ENCODE results near the gene MBD5. TPM values are rescaled to one million over a fixed set of nuclear protein-coding genes. Genes with fewer than 3 reads are reported as not detected.

Gene MBD5
- polyA plus RNA-seq, 1 of the 3 experiments (the other 2 are of a cell fraction): 7.4 TPM

- TF ChIP-seq EP300 (IDR thresholded peaks at IDR 0.05; ENCODE audit: borderline replicate concordance in 1 of 2, low read depth in 1 of 2, low read length in 1 of 2) (peak in 1 of 2 experiments; percentile 14; a peak in 1 of 4 replicates), MXI1 (IDR thresholded peaks at IDR 0.05; ENCODE audit: low read depth, low read length) (no peak)
- no peaks in the 10 kb centered on the region for H3K27me3 ChIP-seq (ENCODE audit: insufficient read depth)
- CTCF ChIA-PET: interaction anchor here (0.5 kb wide), 1 partner anchor 143 kb away, joined by 3 read pairs; no protein-coding TSS in a partner anchor
These were observed 145.1 kb downstream of the MBD5 start for GRCh38 chr2:148165975-148166374.

GRCh38 chr2:148167241-148167766 is 146.4 kb downstream of the MBD5 start:
- no peak overlapping the region for H3K9ac ChIP-seq
- H3K27me3 ChIP-seq (ENCODE audit: insufficient read depth): no peaks in the 10 kb centered on the region
- CTCF ChIA-PET: interaction anchor here (1.5 kb wide), 1 partner anchor 147 kb away, joined by 4 read pairs; the partner anchor contains the start of genes MBD5 and ORC4
- POLR2A ChIA-PET: no interaction called here
- H3K4me3 ChIP-seq (ENCODE audit: low read depth in 2 of 2, low read length in 1 of 2): no peak overlapping the region
- no peaks in the 10 kb centered on the region for H3K9me3 ChIP-seq
- no peak overlapping the region for H3K27ac ChIP-seq (ENCODE audit: low read depth in 2 of 2, low read length in 1 of 2)
- H3K4me2 ChIP-seq: no peak overlapping the region
- no peak for DNase-seq
- no peak overlapping the region for H2AFZ ChIP-seq (ENCODE audit: low read depth)
- H3K4me1 ChIP-seq (ENCODE audit: control insufficient read depth in 1 of 2, insufficient read depth in 2 of 2, low read depth in 1 of 2, low read length in 1 of 2): peaks cover 0 to 7% of the 10 kb centered on the region in 2 experiments; a peak in 2 of 4 replicates
- H3F3A ChIP-seq (replicated peaks; ENCODE audit: insufficient read depth): no peaks in the 10 kb centered on the region
- no peaks in the 10 kb centered on the region for H3K36me3 ChIP-seq (replicated peaks in 1 of 2; ENCODE audit: control insufficient read depth in 1 of 2, insufficient read depth in 2 of 2, low read length in 1 of 2)
- TF ChIP-seq USF2 (IDR thresholded peaks at IDR 0.05; ENCODE audit: borderline replicate concordance, low read depth, low read length): no peak
- TF ChIP-seq ELF1 (IDR thresholded peaks at IDR 0.05): no peak
- TF ChIP-seq SIN3A (IDR thresholded peaks at IDR 0.05; ENCODE audit: borderline replicate concordance, low read depth, low read length): no peak
- no peaks in the 10 kb centered on the region for H3K79me2 ChIP-seq (ENCODE audit: insufficient read depth)
- H3K9me2 ChIP-seq: no peaks in the 10 kb centered on the region
- H4K20me1 ChIP-seq (ENCODE audit: insufficient read depth): no peaks in the 10 kb centered on the region

More at GRCh38 chr2:148165975-148166374, 145.1 kb downstream of the MBD5 start:
- no peak overlapping the region for H2AFZ ChIP-seq (ENCODE audit: low read depth)
- no peaks in the 10 kb centered on the region for H3K79me2 ChIP-seq (ENCODE audit: insufficient read depth)
- peaks cover 0 to 9% of the 10 kb centered on the region in 2 experiments; a peak in 3 of 4 replicates for H3K4me1 ChIP-seq (ENCODE audit: control insufficient read depth in 1 of 2, insufficient read depth in 2 of 2, low read depth in 1 of 2, low read length in 1 of 2)
- no peaks in the 10 kb centered on the region for H3F3A ChIP-seq (replicated peaks; ENCODE audit: insufficient read depth)
- no peaks in the 10 kb centered on the region for H4K20me1 ChIP-seq (ENCODE audit: insufficient read depth)
- no peak overlapping the region for H3K9ac ChIP-seq
- no peaks in the 10 kb centered on the region for H3K36me3 ChIP-seq (replicated peaks in 1 of 2; ENCODE audit: control insufficient read depth in 1 of 2, insufficient read depth in 2 of 2, low read length in 1 of 2)
- H3K9me2 ChIP-seq: no peaks in the 10 kb centered on the region
- no peak for DNase-seq
- POLR2A ChIA-PET: no interaction called here
- H3K4me2 ChIP-seq: no peak overlapping the region
- H3K9me3 ChIP-seq: no peaks in the 10 kb centered on the region
- H3K27ac ChIP-seq (ENCODE audit: low read depth in 2 of 2, low read length in 1 of 2): no peak overlapping the region; a peak in 1 of 4 replicates
- WGBS (ENCODE audit: low lambda C conversion rate): 82% methylated on average over 1 of the region's 1 CpG
- H3K4me3 ChIP-seq (ENCODE audit: low read depth in 2 of 2, low read length in 1 of 2): no peak overlapping the region

GRCh38 chr2:148167855-148168254 is 147.0 kb downstream of the MBD5 start:
- no peaks in the 10 kb centered on the region for H3K9me3 ChIP-seq
- H4K20me1 ChIP-seq (ENCODE audit: insufficient read depth): no peaks in the 10 kb centered on the region
- no peaks in the 10 kb centered on the region for H3K79me2 ChIP-seq (ENCODE audit: insufficient read depth)
- H3K9ac ChIP-seq: no peak overlapping the region
- no peaks in the 10 kb centered on the region for H3F3A ChIP-seq (replicated peaks; ENCODE audit: insufficient read depth)
- H3K4me1 ChIP-seq (ENCODE audit: control insufficient read depth in 1 of 2, insufficient read depth in 2 of 2, low read depth in 1 of 2, low read length in 1 of 2): peaks cover 0 to 7% of the 10 kb centered on the region in 2 experiments; a peak in 2 of 4 replicates
- ChIA-PET POLR2A (no interaction called here), CTCF (interaction anchor here (1.5 kb wide), 1 partner anchor 147 kb away, joined by 4 read pairs; the partner anchor contains the start of genes MBD5 and ORC4)
- whole genome bisulfite sequencing (ENCODE audit: low lambda C conversion rate): 97% methylated on average over 1 of the region's 1 CpG
- no peak overlapping the region for H3K27ac ChIP-seq (ENCODE audit: low read depth in 2 of 2, low read length in 1 of 2)
- TF ChIP-seq TAF1 (IDR thresholded peaks at IDR 0.05; ENCODE audit: borderline replicate concordance, low read depth, low read length) (no peak), MEF2A (IDR thresholded peaks at IDR 0.05; ENCODE audit: borderline replicate concordance, low read depth) (no peak), RFX5 (IDR thresholded peaks at IDR 0.05; ENCODE audit: low read length) (no peak), NFIC (IDR thresholded peaks at IDR 0.05; ENCODE audit: borderline replicate concordance) (no peak), USF1 (IDR thresholded peaks at IDR 0.05; ENCODE audit: borderline replicate concordance, low read depth) (no peak), NRF1 (IDR thresholded peaks at IDR 0.05; ENCODE audit: low read depth, low read length) (no peak)
- DNase-seq: no peak
- H2AFZ ChIP-seq (ENCODE audit: low read depth): no peak overlapping the region
- no peaks in the 10 kb centered on the region for H3K9me2 ChIP-seq
- no peak overlapping the region for H3K4me3 ChIP-seq (ENCODE audit: low read depth in 2 of 2, low read length in 1 of 2)
- H3K36me3 ChIP-seq (replicated peaks in 1 of 2; ENCODE audit: control insufficient read depth in 1 of 2, insufficient read depth in 2 of 2, low read length in 1 of 2): no peaks in the 10 kb centered on the region
- no peak overlapping the region for H3K4me2 ChIP-seq
- no peaks in the 10 kb centered on the region for H3K27me3 ChIP-seq (ENCODE audit: insufficient read depth)

Measured in SK-N-SH (cell line).